Skeletal muscle cell (primary cell): ENCODE measurements around the gene TRIL.

Experiments used
- DNase-seq: peaks from one replicate; pipeline ENCODE4 v3.0.0-alpha.2; 2010; ENCODE audit warnings: low read depth
- H3K4me3 ChIP-seq: 2 replicates; pipeline ENCODE4 v1.5.1; 2011; ENCODE audit warnings: low read depth, mild to moderate bottlenecking, control low read depth, low read length, moderate library complexity

Gene TRIL

GRCh38 chr7:28984217-28984616 lies 26.1 kb upstream of the TRIL start:
- H3K4me3 ChIP-seq = no peak overlapping the region

GRCh38 chr7:28983396-28984190 lies 25.5 kb upstream of the TRIL start:
- H3K4me3 ChIP-seq = no peak overlapping the region
- DNase-seq = no peak

More at GRCh38 chr7:28984217-28984616, 26.1 kb upstream of the TRIL start:
- DNase-seq = no peak

- H3K4me3 ChIP-seq = no peak overlapping the region
- DNase-seq = no peak
These were observed 23.0 kb upstream of the TRIL start for GRCh38 chr7:28981161-28981465.

GRCh38 chr7:28980451-28981160 lies 22.5 kb upstream of the TRIL start:
- no peak for DNase-seq
- H3K4me3 ChIP-seq = no peak overlapping the region

GRCh38 chr7:28979776-28980175 lies 21.6 kb upstream of the TRIL start:
- H3K4me3 ChIP-seq = no peak overlapping the region
- DNase-seq = no peak

GRCh38 chr7:28977881-28978280 lies 19.8 kb upstream of the TRIL start:
- H3K4me3 ChIP-seq = no peak overlapping the region
- DNase-seq = no peak

GRCh38 chr7:28976022-28976421 lies 17.9 kb upstream of the TRIL start:
- no peak overlapping the region for H3K4me3 ChIP-seq
- no peak for DNase-seq

GRCh38 chr7:28973591-28973990 lies 15.5 kb upstream of the TRIL start:
- no peak for DNase-seq
- H3K4me3 ChIP-seq = no peak overlapping the region

- no peak for DNase-seq
- H3K4me3 ChIP-seq = no peak overlapping the region
These were observed 5.9 kb upstream of the TRIL start for GRCh38 chr7:28964056-28964455.

GRCh38 chr7:28961972-28962371 lies 3.8 kb upstream of the TRIL start:
- no peak for DNase-seq
- no peak overlapping the region for H3K4me3 ChIP-seq

GRCh38 chr7:28960071-28960840 lies 2.1 kb upstream of the TRIL start:
- no peak overlapping the region for H3K4me3 ChIP-seq
- no peak for DNase-seq

- no peak for DNase-seq
- H3K4me3 ChIP-seq = peak overlapping the region; percentile 55
These were observed 834 bp upstream of the TRIL start for GRCh38 chr7:28958980-28959347.

- no peak for DNase-seq
- peak overlapping the region; percentile 55 for H3K4me3 ChIP-seq
These were observed 337 bp downstream of the TRIL start for GRCh38 chr7:28957751-28958234.

GRCh38 chr7:28957064-28957750 lies 923 bp downstream of the TRIL start:
- peak overlapping the region; percentile 55 for H3K4me3 ChIP-seq
- DNase-seq = no peak

GRCh38 chr7:28956608-28957063 lies 1.5 kb downstream of the TRIL start:
- H3K4me3 ChIP-seq = peak overlapping the region; percentile 37
- DNase-seq = no peak

- DNase-seq = no peak
- peak overlapping the region; percentile 37 for H3K4me3 ChIP-seq
These were observed 2.2 kb downstream of the TRIL start for GRCh38 chr7:28955718-28956607.

- DNase-seq = no peak
- no peak overlapping the region for H3K4me3 ChIP-seq
These were observed 2.8 kb downstream of the TRIL start for GRCh38 chr7:28955356-28955717.

- no peak overlapping the region for H3K4me3 ChIP-seq
- DNase-seq = no peak
These were observed 3.2 kb downstream of the TRIL start for GRCh38 chr7:28954946-28955345.

- DNase-seq = no peak
- H3K4me3 ChIP-seq = no peak overlapping the region
These were observed 3.7 kb downstream of the TRIL start for GRCh38 chr7:28954471-28954870.
